COLO829 (cell line): Measurements from ENCODE around the gene ROS1.
"Not testable (repeated sequence)": the region's sequence is repeated elsewhere in the genome, so short reads cannot be mapped to it uniquely, and the experiment has no call there.

Experiments
- DNase-seq: peaks from one replicate; pipeline ENCODE4 v3.0.0; 2012; ENCODE audit warnings: low spot score

ROS1 gene

DNA sequence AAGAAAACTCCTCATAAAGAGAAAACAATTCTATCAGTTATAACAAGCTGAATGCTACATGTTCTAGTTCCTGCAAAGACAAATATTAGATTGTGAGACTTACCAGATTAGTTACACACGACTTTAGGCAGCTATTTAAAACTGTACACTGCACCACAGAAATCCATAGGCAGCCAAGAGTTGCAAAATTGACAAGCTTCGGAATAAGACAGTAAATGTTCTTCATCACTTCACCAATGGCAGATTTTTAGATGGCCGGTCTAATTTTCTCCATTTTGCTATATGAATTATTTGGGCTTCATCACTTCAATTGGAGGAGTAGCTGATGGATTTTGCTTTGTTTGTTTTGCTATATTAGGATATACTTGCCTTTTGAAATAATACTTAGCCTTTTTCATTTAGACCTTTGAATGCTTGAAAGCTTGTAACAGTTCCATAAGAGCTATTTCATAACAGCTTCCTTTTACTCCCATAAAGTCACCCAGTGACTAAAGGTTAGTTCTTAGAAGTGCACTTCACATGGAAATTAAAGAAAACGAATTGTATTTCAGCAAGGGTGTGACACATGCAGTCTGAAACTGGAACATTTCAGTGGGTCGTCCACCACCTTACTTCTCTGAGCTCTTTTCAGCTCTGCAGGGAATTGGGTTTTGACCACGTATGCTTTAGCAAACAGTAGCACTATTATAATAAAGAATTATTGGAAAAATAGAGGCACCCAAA lies at the start of gene ROS1:
Gene ROS1, minus strand, starts transcription at position 512 of the 723 bp plus-strand sequence. Its CDS starts 286 bp downstream, at position 226.
- no peak for DNase-seq

DNA sequence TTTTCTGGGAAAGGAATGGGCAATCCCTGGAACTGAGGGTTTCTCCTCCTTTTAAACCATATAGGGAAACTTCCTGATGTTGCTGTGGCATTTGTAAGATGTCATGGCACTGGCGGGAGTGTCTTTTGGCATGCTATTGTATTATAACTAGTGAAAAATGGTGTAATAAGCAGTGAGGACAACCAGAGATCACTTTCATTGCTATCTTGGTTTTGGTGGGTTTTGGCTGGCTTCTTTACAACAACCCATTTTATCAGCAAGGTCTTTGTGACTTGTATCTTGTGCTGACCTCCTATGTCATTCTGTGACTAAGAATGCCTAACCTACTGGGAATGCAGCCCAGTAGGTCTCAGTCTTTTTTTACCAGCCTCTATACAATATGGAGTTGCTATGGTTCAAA lies 47.7 kb upstream of the ROS1 start:
- DNase-seq: no peak

DNA sequence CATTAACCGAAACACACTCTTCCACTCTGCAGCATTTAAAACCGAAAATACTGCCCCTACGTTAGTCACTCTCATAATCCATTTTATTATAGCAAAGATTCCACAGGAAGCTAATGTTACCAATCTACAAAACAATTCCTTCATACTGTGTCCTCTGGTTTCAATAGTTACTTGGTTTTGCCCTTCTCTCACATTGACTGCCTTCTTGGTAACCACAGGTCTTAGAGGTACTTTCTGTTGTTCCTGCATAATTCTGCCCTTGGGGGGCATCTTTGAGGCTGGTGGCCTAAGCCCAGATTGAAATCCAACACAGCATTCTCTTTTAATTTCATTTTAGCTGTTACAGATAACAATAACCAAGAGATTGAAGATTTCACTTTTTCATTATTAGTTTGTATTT lies 46.9 kb upstream of the ROS1 start:
- DNase-seq: no peak

DNA sequence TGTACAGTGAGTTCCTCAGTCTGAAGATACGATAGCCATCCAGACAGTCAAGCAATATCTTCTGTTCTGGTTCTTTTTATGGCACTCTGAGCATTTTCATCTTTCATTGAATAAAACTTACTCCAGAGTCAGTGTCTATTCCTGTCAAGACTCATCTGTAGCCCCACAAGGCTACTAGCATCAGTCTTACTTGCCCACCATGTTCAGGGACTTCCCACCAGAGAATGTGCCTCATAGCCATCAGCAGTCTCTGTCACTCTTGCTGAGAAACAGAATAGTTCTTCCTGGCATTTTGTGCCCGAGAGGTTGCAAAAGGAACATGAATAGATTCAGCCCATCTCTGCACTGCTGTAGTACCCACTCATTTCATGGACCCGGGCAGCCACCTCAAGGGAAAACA lies 44.0 kb upstream of the ROS1 start:
- DNase-seq: no peak

DNA sequence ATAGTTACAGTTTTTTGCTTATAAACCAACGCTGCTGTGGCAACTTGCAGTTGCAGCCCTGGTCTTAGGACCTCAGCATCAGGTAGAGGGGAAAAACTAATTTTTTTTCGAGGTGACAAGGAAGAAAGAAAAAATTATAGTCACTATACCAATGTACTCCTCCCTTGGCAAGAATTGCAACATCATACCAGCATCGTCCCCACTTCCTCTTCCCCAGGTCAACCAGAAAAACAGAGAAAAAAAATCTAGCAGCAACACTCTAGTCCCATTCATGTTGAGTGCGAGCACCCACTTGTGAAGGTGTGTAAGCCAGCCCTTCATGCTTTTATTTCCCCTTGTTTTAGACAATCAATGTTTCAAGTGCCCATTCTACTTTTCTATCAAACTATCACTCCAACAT lies 43.6 kb upstream of the ROS1 start:
- no peak for DNase-seq

DNA sequence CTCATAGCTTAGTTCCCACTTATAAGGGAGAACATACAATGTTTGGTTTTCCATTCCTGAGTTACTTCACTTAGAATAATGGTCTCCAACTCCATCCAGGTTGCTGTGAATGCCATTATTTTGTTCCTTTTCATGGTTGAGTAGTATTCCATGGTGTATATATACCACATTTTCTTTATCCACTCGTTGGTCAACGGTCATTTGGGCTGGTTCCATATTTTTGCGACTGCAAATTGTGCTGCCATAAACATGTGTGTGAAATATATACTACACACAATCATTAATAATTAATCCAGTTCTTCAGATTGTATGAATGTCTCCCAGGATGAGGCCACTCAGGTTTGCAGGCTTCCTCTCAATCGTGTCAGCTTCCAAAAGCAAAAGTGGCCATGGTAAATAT lies 42.8 kb upstream of the ROS1 start:
- DNase-seq: not testable (repeated sequence)

DNA sequence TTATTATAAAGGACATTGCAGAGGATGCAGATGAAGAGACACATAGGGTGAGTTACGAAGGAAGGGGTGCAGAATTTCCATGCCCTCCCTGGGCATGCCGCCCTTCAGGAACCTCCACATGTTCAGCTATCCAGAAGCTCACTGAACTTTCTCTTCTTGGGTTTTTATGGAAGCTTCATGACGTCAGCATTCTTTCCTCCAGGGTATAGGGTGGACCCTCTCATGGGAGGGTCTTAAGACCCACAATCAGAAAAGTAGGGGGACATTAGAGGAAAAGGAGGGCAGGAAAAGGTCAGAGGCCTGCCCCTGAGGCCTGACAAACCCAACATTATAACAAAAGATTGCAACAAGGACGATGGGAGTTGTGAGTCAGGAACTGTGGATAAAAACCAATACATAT lies 42.1 kb upstream of the ROS1 start:
- DNase-seq: no peak

DNA sequence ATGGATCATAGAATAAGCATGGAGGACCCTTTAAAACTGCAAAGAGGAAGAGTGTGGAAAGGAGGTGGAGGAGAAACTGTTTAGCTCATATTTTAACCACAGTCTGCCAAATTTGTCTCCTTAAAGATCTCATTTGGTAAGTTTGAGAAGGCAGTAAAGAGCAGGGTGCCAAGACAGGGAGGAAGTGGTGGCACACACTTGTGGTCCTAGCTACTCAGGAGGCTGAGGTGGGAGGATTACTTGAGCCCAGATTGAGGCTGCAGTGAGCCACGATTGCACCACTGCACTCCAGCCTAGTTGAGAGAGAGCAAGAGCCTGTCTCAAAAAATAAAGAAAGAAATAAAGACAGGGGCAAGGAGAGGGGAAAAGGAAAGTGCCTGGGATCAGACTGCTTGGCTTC lies 39.9 kb upstream of the ROS1 start:
- no peak for DNase-seq

DNA sequence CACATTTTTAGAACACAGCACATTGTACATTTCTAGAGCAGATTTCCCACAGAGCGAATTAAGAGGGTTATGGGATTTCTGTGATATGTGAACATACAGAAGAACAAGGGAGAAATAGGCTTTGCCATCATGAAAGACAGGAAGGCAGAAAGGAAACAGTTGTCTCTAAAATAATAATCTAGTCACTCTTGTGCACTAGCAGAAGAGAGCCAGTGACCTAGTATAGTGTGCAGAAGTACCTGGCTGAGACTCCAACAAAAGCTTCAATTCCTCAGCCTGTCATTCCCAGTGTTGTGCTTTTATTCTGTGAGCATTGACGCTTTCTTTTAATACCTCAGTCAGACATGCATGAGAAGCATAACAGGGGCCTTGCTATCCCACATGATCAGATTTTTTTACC lies 39.0 kb upstream of the ROS1 start:
- DNase-seq: no peak

DNA sequence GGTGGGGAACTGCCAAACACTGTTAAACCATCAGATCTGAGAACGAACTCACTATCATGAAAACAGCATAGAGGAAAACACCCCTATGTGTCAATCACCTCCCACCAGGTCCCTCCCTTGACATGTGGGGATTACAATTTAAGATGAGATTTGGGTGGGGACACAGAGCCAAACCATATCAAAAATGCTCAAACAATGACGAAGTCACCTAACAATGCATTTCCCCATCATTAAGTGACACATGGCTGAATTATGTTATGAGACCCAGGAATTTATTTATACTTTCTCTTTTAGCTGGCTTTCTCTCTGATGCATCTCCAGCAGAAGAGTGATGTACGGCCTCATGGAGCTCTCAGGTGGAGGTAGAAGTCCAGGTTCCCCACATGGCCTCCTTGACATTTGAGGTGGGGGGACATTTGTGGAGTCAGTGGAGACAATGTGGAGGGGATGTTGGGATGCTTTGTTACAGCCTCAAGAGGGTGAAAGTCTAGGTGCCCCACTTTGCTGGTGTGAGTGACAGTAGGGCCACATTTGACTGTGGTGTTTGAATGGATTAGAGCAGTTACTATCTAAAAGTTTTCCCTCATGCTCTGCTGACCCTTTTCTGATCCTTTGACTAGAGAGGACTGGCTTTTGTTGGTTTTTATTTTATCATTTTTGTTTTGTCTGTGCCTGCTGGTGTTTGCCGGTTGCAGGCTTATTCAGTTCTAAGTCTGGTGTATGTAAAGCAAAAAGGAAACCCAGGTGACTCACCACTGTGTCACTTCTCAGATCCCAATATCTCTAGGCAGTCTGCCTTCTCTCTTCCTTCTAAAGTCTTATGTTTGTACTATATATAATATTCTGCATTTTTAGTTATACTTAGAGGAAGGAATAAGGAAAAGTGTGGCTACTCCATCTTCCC lies 38.3 kb upstream of the ROS1 start:
- no peak for DNase-seq

DNA sequence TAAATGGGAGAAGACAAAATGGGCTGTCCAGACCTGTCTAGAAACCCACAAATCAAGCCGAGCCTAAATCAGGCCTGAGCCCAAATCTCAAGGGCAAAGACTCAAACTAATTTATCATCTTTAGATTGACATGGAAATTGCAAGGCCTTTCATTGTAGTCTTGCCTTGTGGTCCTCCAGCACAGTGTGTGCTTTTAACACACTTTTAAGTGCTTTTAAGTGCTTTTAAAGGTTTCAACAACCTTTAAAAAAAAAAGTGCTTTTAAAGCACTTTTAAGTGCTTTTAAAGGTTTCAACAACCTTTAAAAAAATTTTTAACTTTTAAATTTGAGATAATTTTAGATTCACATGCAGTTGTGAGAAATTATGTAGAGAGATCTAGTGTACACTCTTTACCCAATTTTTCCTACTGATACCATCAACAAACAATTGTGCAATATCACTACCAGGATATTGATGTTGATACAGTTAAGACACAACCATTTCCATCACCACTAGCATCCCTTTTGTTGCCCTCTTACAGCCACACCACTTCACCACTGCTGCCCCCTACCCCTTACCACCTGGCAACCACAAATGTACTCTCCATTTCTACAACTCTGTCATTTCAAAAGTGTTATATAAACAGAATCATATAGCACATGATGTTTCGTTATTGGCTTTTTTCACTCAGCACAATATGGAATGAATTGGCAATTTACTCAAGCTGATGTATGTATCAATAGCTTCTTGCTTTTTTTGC lies 33.6 kb upstream of the ROS1 start:
- DNase-seq: no peak

DNA sequence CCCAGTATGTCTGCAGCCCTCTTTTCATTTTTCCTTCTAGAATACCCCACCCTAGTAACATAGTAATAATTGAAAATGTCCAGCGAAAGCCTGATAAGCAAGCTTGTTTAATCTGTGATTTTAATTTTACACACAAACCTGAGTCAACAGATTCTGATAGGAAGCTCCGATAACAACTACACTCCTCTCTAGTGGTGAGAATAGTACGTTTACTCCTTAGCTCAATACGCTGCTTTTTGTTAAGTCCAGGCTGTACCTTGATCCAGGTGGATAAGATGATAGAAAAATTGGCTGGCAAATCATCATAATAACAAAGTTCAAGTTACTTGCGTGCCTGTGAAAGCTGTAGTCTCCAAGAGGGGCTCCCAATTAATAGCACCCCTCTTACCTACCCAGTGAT lies 31.3 kb upstream of the ROS1 start:
- no peak for DNase-seq

DNA sequence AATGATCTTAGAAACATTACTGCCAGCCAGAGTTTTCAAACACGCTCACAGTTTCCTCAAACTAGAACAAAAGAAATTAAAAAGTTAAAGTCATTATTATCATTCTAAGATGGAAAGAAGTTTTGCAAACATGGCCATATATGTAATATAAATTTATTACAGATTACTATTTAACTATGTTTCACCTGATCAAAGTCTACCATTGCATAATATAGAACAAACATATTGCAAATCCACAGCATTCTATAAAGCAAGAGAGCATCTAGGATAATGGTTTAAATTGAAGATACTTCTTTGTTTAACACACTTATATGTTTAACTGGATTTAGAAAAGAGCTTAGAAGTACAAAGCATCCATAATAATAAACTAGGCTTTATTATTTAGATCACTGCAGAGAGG lies 30.5 kb upstream of the ROS1 start:
- no peak for DNase-seq

DNA sequence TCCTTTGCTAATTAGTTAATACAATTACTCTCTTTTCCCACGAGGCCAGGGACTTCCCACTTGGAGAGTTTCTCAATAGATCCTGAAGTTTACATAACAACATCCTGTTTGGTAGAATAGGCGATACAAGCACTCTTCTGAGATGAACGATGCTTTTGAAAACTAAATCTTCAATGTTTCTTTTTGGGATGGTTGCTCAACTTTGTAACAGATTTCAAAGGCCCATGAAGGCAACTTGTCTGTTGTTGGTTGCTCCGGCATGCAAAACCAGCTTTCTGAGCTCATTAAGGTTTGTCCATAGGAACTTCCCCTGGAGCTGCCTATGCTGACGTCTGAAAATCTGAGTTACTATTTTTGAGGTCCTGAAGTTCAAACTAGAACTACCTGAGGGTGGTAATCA lies 25.9 kb upstream of the ROS1 start:
- no peak for DNase-seq

DNA sequence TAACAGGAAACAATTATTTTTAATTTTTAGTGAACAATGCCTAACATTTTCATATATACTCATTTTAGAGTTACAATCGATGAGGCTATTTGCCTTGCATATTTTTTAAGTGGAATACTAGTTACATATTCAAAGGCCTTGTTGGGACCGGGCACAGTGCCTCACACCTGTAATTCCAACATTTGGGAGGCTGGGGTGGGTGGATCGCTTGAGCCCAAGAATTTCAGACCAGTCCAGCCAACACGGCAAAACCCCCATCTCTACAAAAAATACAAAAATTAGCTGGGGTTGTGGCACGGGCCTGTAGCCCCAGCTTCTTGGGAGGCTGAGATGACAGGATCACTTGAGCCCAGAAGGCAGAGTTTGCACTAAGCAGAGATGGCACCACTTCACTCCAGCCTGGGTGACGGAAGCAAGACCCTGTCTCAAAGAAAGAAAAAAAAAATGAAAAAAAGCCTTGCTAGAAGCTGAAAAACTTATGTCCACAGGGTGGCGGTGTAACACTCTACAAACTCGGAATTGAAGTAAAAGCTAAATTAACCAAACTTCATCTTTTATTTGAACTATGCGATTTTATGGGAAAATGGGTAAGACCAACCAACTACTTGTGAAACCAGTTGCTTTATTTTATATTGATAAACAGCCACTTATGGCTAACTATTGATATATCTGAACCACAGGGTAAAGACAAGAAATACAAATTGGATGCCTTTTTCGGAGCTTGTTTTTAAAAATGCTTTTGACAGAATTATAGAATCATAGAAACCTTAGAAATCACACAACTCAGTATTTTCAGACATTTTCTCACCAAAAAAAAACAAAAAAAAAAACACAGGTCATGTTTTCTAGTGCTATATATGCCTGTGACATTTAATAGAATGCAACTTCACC lies 24.1 kb upstream of the ROS1 start:
- DNase-seq: peak; percentile 17

DNA sequence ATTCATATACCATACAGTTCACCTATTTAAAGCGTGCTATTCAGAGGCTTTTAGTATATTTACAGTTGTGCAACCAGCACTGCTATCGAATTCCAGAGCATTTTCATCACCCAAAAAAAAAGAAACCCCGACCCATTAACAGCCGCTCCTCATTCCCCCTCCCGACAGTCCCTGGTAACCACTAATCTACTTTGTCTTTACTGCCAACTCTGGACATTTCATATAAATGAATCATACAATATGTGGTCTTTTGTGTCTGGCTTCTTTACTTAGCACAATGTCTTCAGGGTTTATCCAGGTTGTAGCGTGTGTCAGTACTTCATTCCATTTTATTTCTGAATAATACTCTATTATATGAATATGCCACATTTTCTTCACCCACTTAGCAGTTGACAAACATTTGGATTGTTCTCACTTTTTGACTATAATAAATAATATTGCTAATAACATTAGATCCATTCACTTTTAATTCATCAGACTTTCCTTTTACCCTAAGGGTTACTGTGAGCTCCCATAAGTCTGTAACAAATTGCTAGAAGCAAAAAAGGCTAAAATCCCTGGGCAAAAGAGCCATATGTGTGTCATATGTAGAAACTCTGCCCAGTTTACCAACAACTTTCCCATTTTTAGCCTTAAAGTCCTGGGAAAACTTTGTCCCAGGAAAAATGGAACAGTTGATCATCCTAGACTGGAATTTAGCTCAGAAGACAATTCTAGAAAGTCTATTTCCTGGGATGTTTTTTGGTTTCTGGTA lies 23.2 kb upstream of the ROS1 start:
- no peak for DNase-seq

DNA sequence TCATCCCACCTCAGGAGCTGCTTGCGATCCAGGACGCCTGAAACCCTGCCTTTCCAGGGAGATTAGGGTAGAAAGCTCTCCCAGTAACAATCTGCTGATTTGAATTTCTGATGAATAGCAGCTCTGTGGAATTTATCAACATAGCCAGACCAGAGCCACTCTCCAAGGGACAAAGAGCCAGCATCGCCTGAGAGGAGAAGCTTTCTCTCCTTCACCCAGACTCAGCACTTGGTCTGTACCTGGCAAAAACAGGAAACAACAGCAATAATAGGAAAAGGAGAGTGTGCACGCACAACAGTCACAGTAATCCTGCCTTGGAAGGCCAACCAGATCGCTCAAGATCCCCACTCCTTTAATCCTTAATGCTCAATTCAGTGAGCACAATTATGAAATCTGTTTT lies 22.3 kb upstream of the ROS1 start:
- DNase-seq: no peak

DNA sequence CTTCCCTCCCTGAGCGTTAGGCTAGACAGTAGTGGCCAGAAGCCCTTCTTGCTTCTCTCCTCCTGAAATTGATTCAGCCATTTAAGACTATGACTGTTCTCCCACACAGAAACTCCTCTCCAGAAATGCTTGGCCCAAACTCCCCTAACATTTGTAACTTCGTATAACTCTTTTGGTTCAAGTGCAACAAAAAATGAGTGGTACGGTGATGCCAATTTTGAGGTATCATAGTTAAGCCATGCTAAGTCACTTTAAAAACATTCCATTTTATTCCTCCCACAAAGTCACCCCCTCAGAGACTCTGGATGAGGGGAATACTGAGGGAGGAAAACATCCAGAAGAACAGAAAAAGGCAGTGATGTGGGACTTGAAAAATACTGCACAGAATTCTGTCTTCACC lies 21.1 kb upstream of the ROS1 start:
- DNase-seq: no peak

DNA sequence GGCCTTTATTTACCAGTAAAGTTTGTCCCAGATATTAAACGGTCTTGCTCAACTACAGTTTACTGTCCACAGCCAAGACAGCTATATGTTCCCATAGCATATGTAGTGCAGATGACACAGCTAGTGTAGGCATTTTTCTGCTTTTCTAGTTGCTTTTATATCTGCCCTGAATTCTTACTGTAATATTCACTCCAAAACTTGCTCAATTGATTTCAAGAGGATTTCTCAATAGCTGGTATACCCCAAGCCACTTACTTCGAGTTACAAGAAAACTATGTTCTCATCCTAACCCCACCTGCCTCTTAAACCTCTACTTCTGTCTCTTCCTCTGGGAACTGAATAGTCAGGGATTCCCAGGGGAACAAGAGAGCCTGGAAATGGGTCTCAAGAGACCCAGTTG lies 18.9 kb upstream of the ROS1 start:
- no peak for DNase-seq

DNA sequence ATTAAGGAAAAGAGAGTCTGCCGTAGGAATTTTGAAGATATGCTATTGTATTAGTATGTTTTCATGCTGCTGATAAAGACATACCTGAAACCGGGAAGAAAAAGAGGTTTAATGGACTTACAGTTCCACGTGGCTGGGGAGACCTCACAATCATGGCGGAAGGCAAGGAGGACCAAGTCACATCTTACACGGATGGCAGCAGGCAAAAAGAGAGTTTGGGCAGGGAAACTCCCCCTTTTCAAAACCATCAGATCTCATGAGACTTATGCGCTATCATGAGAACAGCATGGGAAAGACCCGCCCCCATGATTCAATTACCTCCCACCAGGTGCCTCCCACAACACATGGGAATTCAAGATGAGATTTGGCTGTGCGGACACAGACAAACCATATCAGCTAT lies 16.6 kb upstream of the ROS1 start:
- not testable (repeated sequence) for DNase-seq

DNA sequence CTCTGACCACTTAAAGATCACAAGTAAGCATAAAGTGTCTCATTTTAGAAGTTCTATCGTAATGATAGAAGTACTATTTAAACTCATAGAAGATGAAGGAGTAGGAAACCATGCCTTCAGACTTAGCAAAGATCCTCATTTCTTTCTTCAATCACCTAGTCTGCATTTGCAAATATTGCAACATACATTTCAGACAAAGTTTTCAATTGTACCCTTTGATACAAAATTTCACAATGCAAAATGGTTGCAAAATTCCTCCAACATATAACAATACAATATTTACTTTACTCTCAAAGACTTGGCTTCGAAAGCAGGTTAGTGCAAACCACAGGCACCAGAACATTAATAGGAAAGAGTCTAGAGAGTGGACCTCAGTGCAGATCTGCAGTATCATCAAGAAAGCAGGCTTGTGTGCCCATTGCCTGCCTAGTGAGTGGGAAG lies 16.1 kb upstream of the ROS1 start:
- no peak for DNase-seq
